Activated T-cell treated with anti-CD3 and anti-CD28 coated beads, Interleukin-2, amount 50 U/mL, for 4 hours (primary cell): ENCODE data around the gene MRPS35. TPM values are rescaled to one million over a fixed set of nuclear protein-coding genes. Genes with fewer than 3 reads are reported as not detected.

ENCODE experiments used
- ATAC-seq, 2 donors: fragments of 200-7000 bp; cut with Tn5 transposase; one replicate each; pipeline ENCODE4 v1.10.0; 2021
- DNase-seq: peaks from one replicate; pipeline ENCODE4 v3.0.0-alpha.2; 2020
- H3K27me3 Mint-ChIP-seq: one replicate; pipeline ENCODE4 v1.8.0; 2021; ENCODE audit warnings: low read depth, mixed read lengths
- H3K36me3 Mint-ChIP-seq: one replicate; pipeline ENCODE4 v1.8.0; 2022; ENCODE audit warnings: mixed read lengths; ENCODE audit not compliant: insufficient read depth
- H3K4me1 Mint-ChIP-seq: one replicate; pipeline ENCODE4 v1.8.0; 2021; ENCODE audit warnings: low read depth, mixed read lengths
- H3K4me3 Mint-ChIP-seq: one replicate; pipeline ENCODE4 v1.8.0; 2021; ENCODE audit warnings: mild to moderate bottlenecking, moderate library complexity, mixed read lengths
- H3K9me3 Mint-ChIP-seq: one replicate; pipeline ENCODE4 v1.8.0; 2021; ENCODE audit warnings: mixed read lengths
- total RNA-seq, 3 donors: library from RNA; stranded (reverse); gene quantifications; one replicate each; pipeline ENCODE4 v1.2.1, GENCODE V29; 2021

The MRPS35 gene
- total RNA-seq = 10 to 100 TPM; 75.2 to 79.6 (median 79.1) TPM

GRCh38 chr12:27710592-27711316 lies at the start of gene MRPS35:
MRPS35 (plus strand) TSS chr12:27710832; CDS start chr12:27710844, 12 bp downstream.
- DNase-seq (peak; percentile 87), ATAC-seq (peak; percentile 98)
- Mint-ChIP-seq H3K4me1 (peaks cover 23% of the 10 kb centered on the region), H3K27me3 (peaks cover 1% of the 10 kb centered on the region), H3K9me3 (no peaks in the 10 kb centered on the region), H3K4me3 (peak within 1 kb of the TSS; percentile 97), H3K36me3 (peaks cover 14% of the 10 kb centered on the region)

- Mint-ChIP-seq H3K4me1 (no peaks in the 10 kb centered on the region), H3K27me3 (no peaks in the 10 kb centered on the region), H3K4me3 (no peak overlapping the region), H3K36me3 (peaks cover 9% of the 10 kb centered on the region), H3K9me3 (no peaks in the 10 kb centered on the region)
- DNase-seq (no peak), ATAC-seq (no peak)
Measured at GRCh38 chr12:27665704-27666103, 44.9 kb upstream of the MRPS35 start.

GRCh38 chr12:27666510-27666909 lies 44.1 kb upstream of the MRPS35 start:
- ATAC-seq (no peak), DNase-seq (no peak)
- Mint-ChIP-seq H3K4me3 (no peak overlapping the region), H3K36me3 (peaks cover 9% of the 10 kb centered on the region), H3K9me3 (no peaks in the 10 kb centered on the region), H3K27me3 (no peaks in the 10 kb centered on the region), H3K4me1 (no peaks in the 10 kb centered on the region)

- ATAC-seq (no peak), DNase-seq (no peak)
- H3K36me3 Mint-ChIP-seq = peaks cover 9% of the 10 kb centered on the region
- H3K27me3 Mint-ChIP-seq = no peaks in the 10 kb centered on the region
- no peaks in the 10 kb centered on the region for H3K9me3 Mint-ChIP-seq
- no peaks in the 10 kb centered on the region for H3K4me1 Mint-ChIP-seq
- H3K4me3 Mint-ChIP-seq = no peak overlapping the region
Measured at GRCh38 chr12:27667540-27667939, 43.1 kb upstream of the MRPS35 start.

- H3K36me3 Mint-ChIP-seq = peaks cover 10% of the 10 kb centered on the region
- no peaks in the 10 kb centered on the region for H3K9me3 Mint-ChIP-seq
- ATAC-seq = no peak
- no peaks in the 10 kb centered on the region for H3K27me3 Mint-ChIP-seq
- no peaks in the 10 kb centered on the region for H3K4me1 Mint-ChIP-seq
- no peak overlapping the region for H3K4me3 Mint-ChIP-seq
- no peak for DNase-seq
Measured at GRCh38 chr12:27672051-27672450, 38.6 kb upstream of the MRPS35 start.

- DNase-seq (no peak), ATAC-seq (no peak)
- Mint-ChIP-seq H3K4me3 (no peak overlapping the region), H3K9me3 (no peaks in the 10 kb centered on the region), H3K36me3 (peaks cover 7% of the 10 kb centered on the region), H3K4me1 (no peaks in the 10 kb centered on the region), H3K27me3 (no peaks in the 10 kb centered on the region)
Measured at GRCh38 chr12:27672643-27673042, 38.0 kb upstream of the MRPS35 start.

- peaks cover 3% of the 10 kb centered on the region for H3K36me3 Mint-ChIP-seq
- H3K4me1 Mint-ChIP-seq = no peaks in the 10 kb centered on the region
- H3K27me3 Mint-ChIP-seq = no peaks in the 10 kb centered on the region
- H3K4me3 Mint-ChIP-seq = no peak overlapping the region
- H3K9me3 Mint-ChIP-seq = no peaks in the 10 kb centered on the region
- DNase-seq = no peak
- no peak for ATAC-seq
Measured at GRCh38 chr12:27673101-27673718, 37.4 kb upstream of the MRPS35 start.

GRCh38 chr12:27674989-27675388 lies 35.6 kb upstream of the MRPS35 start:
- Mint-ChIP-seq H3K4me3 (no peak overlapping the region), H3K36me3 (peaks cover 2% of the 10 kb centered on the region), H3K27me3 (no peaks in the 10 kb centered on the region), H3K9me3 (no peaks in the 10 kb centered on the region), H3K4me1 (no peaks in the 10 kb centered on the region)
- DNase-seq (no peak), ATAC-seq (no peak)

GRCh38 chr12:27680619-27681018 lies 30.0 kb upstream of the MRPS35 start:
- DNase-seq = no peak
- no peaks in the 10 kb centered on the region for H3K9me3 Mint-ChIP-seq
- H3K27me3 Mint-ChIP-seq = no peaks in the 10 kb centered on the region
- no peaks in the 10 kb centered on the region for H3K4me1 Mint-ChIP-seq
- no peak for ATAC-seq
- H3K4me3 Mint-ChIP-seq = no peak overlapping the region
- peaks cover 5% of the 10 kb centered on the region for H3K36me3 Mint-ChIP-seq

GRCh38 chr12:27682534-27682933 lies 28.1 kb upstream of the MRPS35 start:
- DNase-seq (no peak), ATAC-seq (no peak)
- no peaks in the 10 kb centered on the region for H3K4me1 Mint-ChIP-seq
- peaks cover 5% of the 10 kb centered on the region for H3K36me3 Mint-ChIP-seq
- no peaks in the 10 kb centered on the region for H3K9me3 Mint-ChIP-seq
- H3K27me3 Mint-ChIP-seq = no peaks in the 10 kb centered on the region
- no peak overlapping the region for H3K4me3 Mint-ChIP-seq

- Mint-ChIP-seq H3K36me3 (peaks cover 8% of the 10 kb centered on the region), H3K27me3 (no peaks in the 10 kb centered on the region), H3K4me1 (no peaks in the 10 kb centered on the region), H3K9me3 (no peaks in the 10 kb centered on the region), H3K4me3 (no peak overlapping the region)
- ATAC-seq (no peak), DNase-seq (no peak)
Measured at GRCh38 chr12:27685274-27685673, 25.4 kb upstream of the MRPS35 start.

- Mint-ChIP-seq H3K36me3 (peaks cover 8% of the 10 kb centered on the region), H3K27me3 (no peaks in the 10 kb centered on the region), H3K4me1 (no peaks in the 10 kb centered on the region), H3K9me3 (no peaks in the 10 kb centered on the region), H3K4me3 (no peak overlapping the region)
- no peak for DNase-seq
- ATAC-seq = no peak
Measured at GRCh38 chr12:27686147-27686546, 24.5 kb upstream of the MRPS35 start.

GRCh38 chr12:27688671-27689070 lies 22.0 kb upstream of the MRPS35 start:
- H3K9me3 Mint-ChIP-seq = no peaks in the 10 kb centered on the region
- peaks cover 8% of the 10 kb centered on the region for H3K36me3 Mint-ChIP-seq
- H3K4me3 Mint-ChIP-seq = no peak overlapping the region
- H3K27me3 Mint-ChIP-seq = no peaks in the 10 kb centered on the region
- DNase-seq = no peak
- H3K4me1 Mint-ChIP-seq = no peaks in the 10 kb centered on the region
- ATAC-seq = no peak

GRCh38 chr12:27689558-27690180 lies 21.0 kb upstream of the MRPS35 start:
- Mint-ChIP-seq H3K27me3 (no peaks in the 10 kb centered on the region), H3K36me3 (peaks cover 8% of the 10 kb centered on the region), H3K4me3 (no peak overlapping the region), H3K4me1 (no peaks in the 10 kb centered on the region), H3K9me3 (no peaks in the 10 kb centered on the region)
- ATAC-seq (no peak), DNase-seq (no peak)

- Mint-ChIP-seq H3K4me1 (no peaks in the 10 kb centered on the region), H3K27me3 (no peaks in the 10 kb centered on the region), H3K36me3 (peaks cover 8% of the 10 kb centered on the region), H3K9me3 (no peaks in the 10 kb centered on the region), H3K4me3 (no peak overlapping the region)
- DNase-seq (no peak), ATAC-seq (no peak)
Measured at GRCh38 chr12:27693403-27693802, 17.2 kb upstream of the MRPS35 start.
